ENCODE results near the gene TLK1.

GRCh38 chr2:171098607-171099006 lies 62.1 kb downstream of the TLK1 start:
- TF ChIP-seq CTCF (IDR thresholded peaks at IDR 0.05) (no peak), POLR2A (IDR thresholded peaks at IDR 0.05) (no peak)

Data from right lobe of liver (tissue), 4 donors.